Gastrocnemius medialis (tissue), 4 donors: Measurements from ENCODE around the gene AP1S3.

Source experiments
- CTCF ChIP-seq, 5 experiments: fragments of 450-650 bp in 3 of 5; fragments of 200-600 bp in 2 of 5; sonication (generic) in 2 of 5; IDR thresholded peaks in 4 of 5; conservative IDR thresholded peaks in 1 of 5; 1 replicate in 4 of 5; 2 replicates in 1 of 5; pipeline ENCODE4 v1.5.1; 2016 to 2019; ENCODE audit warnings: antibody characterized with exemption in 5 of 5, mild to moderate bottlenecking in 3 of 5, moderate library complexity in 3 of 5
- POLR2A ChIP-seq, 2 donors: fragments of 450-650 bp; IDR thresholded peaks; one replicate each; pipeline ENCODE4 v1.6.1; 2017; ENCODE audit warnings: antibody characterized with exemption in 2 of 2, mild to moderate bottlenecking in 2 of 2, moderate library complexity in 2 of 2

DNA sequence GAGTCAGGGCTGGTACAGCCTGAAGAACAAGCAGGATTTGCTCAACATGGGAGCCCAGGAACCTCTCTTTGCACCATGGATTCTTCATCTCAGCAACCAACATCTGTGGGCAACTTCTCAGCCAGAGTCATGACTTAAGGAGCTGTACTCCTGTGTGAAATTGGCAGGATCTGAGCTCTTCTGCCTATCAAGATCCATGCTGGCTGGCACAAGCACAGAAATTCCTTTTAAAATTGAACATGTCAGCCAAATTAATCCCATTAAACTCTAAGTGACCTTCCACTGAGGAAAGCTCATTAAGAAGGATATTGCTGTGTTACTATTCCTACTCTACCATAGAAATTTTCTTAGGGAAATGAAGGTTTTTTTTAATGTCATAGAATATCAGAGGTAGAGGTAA is 124.7 kb downstream of the AP1S3 start:
- TF ChIP-seq CTCF (IDR thresholded peaks at IDR 0.05 in 4 of 5, conservative IDR thresholded peaks at IDR 0.05 in 1 of 5), result no peak
- no peak for TF ChIP-seq POLR2A (IDR thresholded peaks at IDR 0.05)
